ENCODE results near the gene AMBP.

AMBP gene

GRCh38 chr9:114078021-114078780 lies at the start of gene AMBP:
AMBP (minus strand) TSS chr9:114078300; CDS start chr9:114078209, 91 bp downstream.
- peak; percentile 25 for DNase-seq

- DNase-seq: no peak
These were observed 48.4 kb upstream of the AMBP start for GRCh38 chr9:114126247-114127060.

- DNase-seq: no peak
These were observed 47.4 kb upstream of the AMBP start for GRCh38 chr9:114125476-114126013.

GRCh38 chr9:114124666-114125475 lies 46.8 kb upstream of the AMBP start:
- DNase-seq: no peak

GRCh38 chr9:114124138-114124537 lies 46.0 kb upstream of the AMBP start:
- DNase-seq: no peak

GRCh38 chr9:114123031-114123977 lies 45.2 kb upstream of the AMBP start:
- DNase-seq: no peak

- DNase-seq: no peak
These were observed 44.3 kb upstream of the AMBP start for GRCh38 chr9:114122136-114123027.

- DNase-seq: no peak
These were observed 43.4 kb upstream of the AMBP start for GRCh38 chr9:114121227-114122135.

GRCh38 chr9:114120192-114121014 lies 42.3 kb upstream of the AMBP start:
- no peak for DNase-seq

GRCh38 chr9:114119242-114120191 lies 41.4 kb upstream of the AMBP start:
- no peak for DNase-seq

- DNase-seq: peak; percentile 59
These were observed 40.1 kb upstream of the AMBP start for GRCh38 chr9:114117996-114118830.

- DNase-seq: no peak
These were observed 39.5 kb upstream of the AMBP start for GRCh38 chr9:114117614-114117995.

- DNase-seq: no peak
These were observed 38.1 kb upstream of the AMBP start for GRCh38 chr9:114116126-114116747.

- DNase-seq: no peak
These were observed 37.6 kb upstream of the AMBP start for GRCh38 chr9:114115654-114116125.

- no peak for DNase-seq
These were observed 36.3 kb upstream of the AMBP start for GRCh38 chr9:114114364-114114763.

All from NCI-H510A treated with DMSO at 0.1 percent for 48 hours (cell line).